Neuronal stem cell (in vitro differentiated cells): ENCODE data around the gene TRIB2.

ENCODE experiments used
- DNase-seq: peaks from one replicate; pipeline ENCODE4 v3.0.0-alpha.2; 2013; ENCODE audit warnings: low spot score
- H2AFZ ChIP-seq: one replicate; pipeline ENCODE4 v1.6.1; 2013; ENCODE audit warnings: mild to moderate bottlenecking, low read length, inconsistent platforms
- H2AK5ac ChIP-seq: 2 replicates; pipeline ENCODE4 v1.6.1; 2013; ENCODE audit warnings: low read depth, mild to moderate bottlenecking, inconsistent platforms, low read length, moderate library complexity, mixed read lengths
- H2BK120ac ChIP-seq: 2 replicates; pipeline ENCODE4 v1.6.1; 2013; ENCODE audit warnings: low read depth, mild to moderate bottlenecking, inconsistent platforms, low read length, moderate library complexity, mixed read lengths
- H2BK12ac ChIP-seq: one replicate; pipeline ENCODE4 v1.6.1; 2013; ENCODE audit warnings: low read length, inconsistent platforms
- H2BK15ac ChIP-seq: 2 replicates; pipeline ENCODE4 v1.6.1; 2013; ENCODE audit warnings: mild to moderate bottlenecking, low read length, inconsistent platforms, mixed read lengths
- H2BK5ac ChIP-seq: one replicate; pipeline ENCODE4 v1.6.1; 2013; ENCODE audit warnings: inconsistent platforms, mild to moderate bottlenecking, low read length, moderate library complexity
- H3K14ac ChIP-seq: one replicate; pipeline ENCODE4 v1.6.1; 2013; ENCODE audit warnings: low read length, inconsistent platforms
- H3K18ac ChIP-seq: 2 replicates; pipeline ENCODE4 v1.6.1; 2013; ENCODE audit warnings: low read length, inconsistent platforms
- H3K23ac ChIP-seq: 2 replicates; pipeline ENCODE4 v1.6.1; 2013; ENCODE audit warnings: low read depth, mild to moderate bottlenecking, mixed read lengths, low read length, inconsistent platforms; ENCODE audit not compliant: poor library complexity
- H3K27ac ChIP-seq: replicated peaks from 3 replicates; pipeline ENCODE4 v1.5.1; 2013; ENCODE audit warnings: low read length, inconsistent platforms
- H3K27me3 ChIP-seq, 3 experiments: 2 replicates each; pipeline ENCODE4 v1.6.1; 2013; ENCODE audit warnings: low read length in 3 of 3, mild to moderate bottlenecking in 2 of 3, inconsistent platforms in 1 of 3, low read depth in 1 of 3, mixed read lengths in 1 of 3, moderate library complexity in 1 of 3; ENCODE audit not compliant: control insufficient read depth in 3 of 3, insufficient read depth in 3 of 3
- H3K36me3 ChIP-seq, 2 donors: replicated peaks in 1 of 2; 2 replicates each; pipeline ENCODE4 v1.6.1; 2013; ENCODE audit warnings: low read length in 2 of 2; ENCODE audit not compliant: control insufficient read depth in 2 of 2, insufficient read depth in 2 of 2
- H3K4ac ChIP-seq: 2 replicates; pipeline ENCODE4 v1.6.1; 2013; ENCODE audit warnings: inconsistent platforms, mild to moderate bottlenecking, low read length, moderate library complexity
- H3K4me1 ChIP-seq, 2 donors: 1 replicate in 1 of 2; 2 replicates in 1 of 2; pipeline ENCODE4 v1.6.1; 2013; ENCODE audit warnings: low read length in 2 of 2, low read depth in 1 of 2; ENCODE audit not compliant: control insufficient read depth in 2 of 2, insufficient read depth in 1 of 2
- H3K4me2 ChIP-seq: one replicate; pipeline ENCODE4 v1.6.1; 2013; ENCODE audit warnings: mild to moderate bottlenecking, low read length, inconsistent platforms; ENCODE audit not compliant: insufficient read depth, poor library complexity, severe bottlenecking
- H3K4me3 ChIP-seq, 2 donors: 2 replicates each; pipeline ENCODE4 v1.5.1; 2013; ENCODE audit warnings: low read length in 2 of 2, mild to moderate bottlenecking in 2 of 2, inconsistent platforms in 1 of 2, moderate library complexity in 1 of 2
- H3K79me1 ChIP-seq: one replicate; pipeline ENCODE4 v1.6.1; 2013; ENCODE audit warnings: low read depth, mild to moderate bottlenecking, inconsistent platforms, low read length, moderate library complexity
- H3K9ac ChIP-seq: one replicate; pipeline ENCODE4 v1.6.1; 2013; ENCODE audit warnings: mild to moderate bottlenecking, low read depth, low read length, inconsistent platforms; ENCODE audit not compliant: poor library complexity
- H3K9me3 ChIP-seq, 2 donors: replicated peaks in 1 of 2; 2 replicates each; pipeline versions ENCODE3 to v1.6.1; 2013; ENCODE audit warnings: low read length in 2 of 2, mild to moderate bottlenecking in 2 of 2, inconsistent platforms in 1 of 2, low read depth in 1 of 2, mixed read lengths in 1 of 2, moderate library complexity in 1 of 2; ENCODE audit not compliant: control insufficient read depth in 2 of 2, insufficient read depth in 1 of 2
- H4K8ac ChIP-seq: one replicate; pipeline ENCODE4 v1.6.1; 2013; ENCODE audit warnings: low read depth, mild to moderate bottlenecking, inconsistent platforms, low read length, moderate library complexity
- H4K91ac ChIP-seq: one replicate; pipeline ENCODE4 v1.6.1; 2013; ENCODE audit warnings: low read length, low read depth, mild to moderate bottlenecking, inconsistent platforms; ENCODE audit not compliant: poor library complexity
- WGBS, 2 donors: extraction: QIAGEN DNeasy Blood & Tissue Kit; methylation state at CpG; one replicate each; pipeline ENCODE4 v1.1.7; 2013; ENCODE audit warnings: missing lambda C conversion rate in 2 of 2, mixed read lengths in 1 of 2; ENCODE audit not compliant: insufficient read length in 2 of 2, insufficient replicate concordance in 1 of 2; ENCODE audit errors: extremely low coverage in 2 of 2; 5-methylcytosine and 5-hydroxymethylcytosine counted together

The TRIB2 gene

DNA sequence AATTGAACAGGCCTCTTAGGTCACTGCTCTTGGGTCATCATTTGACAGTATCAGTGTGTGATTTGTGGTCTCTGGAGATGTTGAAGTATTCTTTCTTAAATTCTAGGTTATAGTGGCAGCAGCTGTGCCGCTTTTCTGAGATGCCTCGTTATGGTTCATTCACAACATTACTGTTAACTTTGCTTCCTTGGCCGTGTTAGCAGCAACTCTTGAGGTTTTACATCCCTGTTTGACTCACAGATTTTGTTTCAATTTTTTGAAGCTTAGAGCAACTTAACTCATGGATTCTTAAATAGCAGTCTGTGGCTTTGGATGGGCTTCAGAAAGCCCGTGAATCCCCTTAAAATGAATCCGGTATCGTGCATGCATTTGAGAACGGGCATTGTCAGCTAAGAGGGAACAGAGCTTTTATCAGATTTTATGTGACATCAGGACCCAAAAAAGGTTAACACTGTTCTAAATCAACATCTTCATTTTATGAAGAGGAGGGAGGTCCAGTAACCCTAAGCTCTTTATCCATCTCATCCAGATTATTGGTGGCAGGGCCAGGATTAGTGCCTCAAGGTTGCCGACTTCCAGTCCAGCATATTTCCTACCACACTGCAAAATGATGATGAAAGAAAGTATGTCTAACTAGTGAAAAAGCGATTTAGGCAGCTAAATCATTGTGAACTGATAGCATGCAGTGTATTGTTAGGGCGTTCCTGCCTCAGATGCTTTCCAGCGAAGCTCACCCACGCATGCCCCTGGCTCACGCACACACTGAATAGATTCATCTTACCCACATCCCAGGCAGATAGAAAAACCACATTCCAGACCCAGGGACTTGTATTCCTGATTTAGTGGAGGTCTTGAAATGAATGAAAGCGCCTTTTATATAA lies 5.1 kb downstream of the TRIB2 start:
- no CpG with 5 or more reads among the region's 14 CpGs for whole genome bisulfite sequencing, 2 donors
- H3K4me3 ChIP-seq: peak overlapping the region in 1 of 2 donors; percentile 76
- H3K14ac ChIP-seq: no peak overlapping the region

DNA sequence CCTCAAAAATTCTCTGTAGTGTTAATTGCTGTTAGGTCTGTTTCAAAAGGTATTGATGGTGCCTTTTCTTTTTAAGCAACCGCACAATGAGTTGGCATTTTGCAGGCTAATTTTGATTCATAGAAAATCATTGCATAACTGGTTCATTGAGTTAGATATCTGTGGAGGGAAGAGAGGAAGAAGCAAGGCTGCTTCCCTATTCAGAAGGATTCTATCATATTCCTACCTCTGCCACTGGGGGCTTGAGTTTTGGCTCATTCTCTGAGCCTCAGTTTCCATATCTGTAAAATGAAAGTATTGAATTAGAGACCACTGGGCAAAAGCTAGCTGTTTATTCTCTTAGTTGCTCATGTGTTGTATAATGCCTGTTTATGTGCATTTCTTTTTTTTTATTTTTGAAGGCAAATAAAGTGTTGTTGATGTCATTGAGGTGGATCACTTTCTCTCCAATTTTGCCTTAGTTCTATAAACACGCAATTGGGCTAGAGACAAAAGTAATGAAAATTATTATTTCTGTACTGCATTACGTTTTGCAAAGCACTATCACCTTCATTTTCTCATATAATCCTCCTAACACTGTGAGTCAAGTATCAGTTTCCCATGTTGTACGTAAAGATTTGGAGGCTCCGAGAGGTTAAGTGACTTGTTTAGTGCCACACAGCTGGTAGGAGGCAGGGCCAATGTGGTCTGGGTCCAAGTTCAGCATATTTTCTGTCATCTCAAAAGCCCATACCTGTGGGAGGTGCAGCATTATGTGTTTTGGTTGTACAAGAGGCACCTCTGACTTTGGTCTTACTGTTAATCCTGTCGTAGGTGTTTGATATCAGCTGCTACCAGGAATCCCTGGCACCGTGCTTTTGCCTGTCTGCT lies 5.9 kb downstream of the TRIB2 start:
- peaks cover 0 to 8% of the 10 kb centered on the region in 2 donors for H3K9me3 ChIP-seq
- H3K36me3 ChIP-seq: peaks cover 41 to 73% of the 10 kb centered on the region in 2 donors
- H3K4me1 ChIP-seq: peaks cover 15 to 18% of the 10 kb centered on the region in 2 donors
- H3K27ac ChIP-seq: no peak overlapping the region
- peak overlapping the region in 1 of 2 donors; percentile 76 for H3K4me3 ChIP-seq
- H2BK12ac ChIP-seq: no peak overlapping the region
- no peak overlapping the region for H3K4ac ChIP-seq
- H2AFZ ChIP-seq: no peak overlapping the region
- no peak overlapping the region for H2AK5ac ChIP-seq
- no peak overlapping the region for H4K8ac ChIP-seq
- no CpG with 5 or more reads among the region's 7 CpGs for WGBS, 2 donors
- H3K79me1 ChIP-seq: peaks cover 9% of the 10 kb centered on the region
- H3K23ac ChIP-seq: no peak overlapping the region
- no peak for DNase-seq
- no peak overlapping the region for H3K14ac ChIP-seq
- no peak overlapping the region for H2BK120ac ChIP-seq
- H3K9ac ChIP-seq: no peak overlapping the region
- no peak overlapping the region for H4K91ac ChIP-seq
- no peak overlapping the region for H2BK5ac ChIP-seq
- H3K27me3 ChIP-seq: no peaks in the 10 kb centered on the region
- no peak overlapping the region for H3K18ac ChIP-seq
- peak overlapping the region; percentile 49 for H3K4me2 ChIP-seq
- H2BK15ac ChIP-seq: no peak overlapping the region

More for the DNA sequence above, 5.1 kb downstream of the TRIB2 start:
- H3K18ac ChIP-seq: no peak overlapping the region
- no peak overlapping the region for H4K91ac ChIP-seq
- H2BK15ac ChIP-seq: no peak overlapping the region
- peaks cover 7% of the 10 kb centered on the region for H3K79me1 ChIP-seq
- H3K4ac ChIP-seq: no peak overlapping the region
- no peak overlapping the region for H2AFZ ChIP-seq
- no peak for DNase-seq
- H3K27me3 ChIP-seq: no peaks in the 10 kb centered on the region
- H3K4me1 ChIP-seq: peaks cover 15 to 18% of the 10 kb centered on the region in 2 donors
- no peak overlapping the region for H2AK5ac ChIP-seq
- no peak overlapping the region for H4K8ac ChIP-seq
- peaks cover 0 to 8% of the 10 kb centered on the region in 2 donors for H3K9me3 ChIP-seq
- peak overlapping the region; percentile 49 for H3K4me2 ChIP-seq
- H3K23ac ChIP-seq: no peak overlapping the region
- no peak overlapping the region for H2BK120ac ChIP-seq
- peaks cover 34 to 64% of the 10 kb centered on the region in 2 donors for H3K36me3 ChIP-seq
- no peak overlapping the region for H2BK12ac ChIP-seq
- H2BK5ac ChIP-seq: no peak overlapping the region
- H3K9ac ChIP-seq: no peak overlapping the region
- H3K27ac ChIP-seq: peak overlapping the region; percentile 21

DNA sequence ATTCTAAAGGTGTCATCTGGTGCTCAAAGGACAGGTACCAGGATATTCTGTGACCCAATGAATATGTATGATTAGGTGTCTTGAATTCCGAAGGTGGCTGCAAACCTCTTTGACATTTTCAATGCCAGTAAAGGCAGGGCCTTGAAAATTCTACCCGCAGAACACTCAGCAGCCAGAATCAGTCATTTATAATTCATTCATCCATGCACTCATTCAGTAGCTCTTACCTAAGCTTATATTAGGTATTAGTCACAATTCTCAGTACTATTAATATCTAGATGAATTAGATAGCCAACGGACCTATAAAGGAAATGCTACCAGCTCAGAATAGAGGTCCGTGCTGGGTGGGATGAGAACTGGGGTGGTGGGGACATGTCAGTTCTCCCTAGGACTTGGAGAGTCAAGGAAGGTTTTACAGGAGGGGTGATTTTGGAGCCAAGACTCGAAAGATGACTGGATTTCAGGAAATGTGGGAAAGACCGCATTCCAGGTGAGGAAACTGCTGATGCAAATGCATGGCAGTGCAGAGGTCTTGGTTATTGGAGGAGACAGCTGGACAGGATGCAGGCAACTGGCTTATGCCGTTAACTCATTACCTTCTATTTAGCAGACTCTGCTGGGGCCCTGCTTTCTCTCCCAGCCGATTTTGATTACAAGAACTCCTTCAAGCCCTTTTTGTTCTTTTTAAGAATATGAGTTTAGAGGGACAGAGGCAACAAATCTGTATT lies 7.2 kb downstream of the TRIB2 start:
- no CpG with 5 or more reads among the region's 8 CpGs for WGBS, 2 donors
- Histone ChIP-seq H3K36me3 (peaks cover 52 to 85% of the 10 kb centered on the region in 2 donors), H3K4me2 (no peak overlapping the region), H3K4ac (no peak overlapping the region), H3K4me1 (peaks cover 15 to 18% of the 10 kb centered on the region in 2 donors), H3K23ac (no peak overlapping the region), H3K4me3 (no peak overlapping the region), H4K8ac (no peak overlapping the region), H3K27me3 (no peaks in the 10 kb centered on the region), H2BK120ac (no peak overlapping the region), H2AK5ac (no peak overlapping the region), H3K18ac (no peak overlapping the region), H3K14ac (no peak overlapping the region), H3K79me1 (peaks cover 16% of the 10 kb centered on the region), H2AFZ (no peak overlapping the region), H4K91ac (no peak overlapping the region), H3K9ac (no peak overlapping the region), H2BK12ac (no peak overlapping the region), H3K27ac (no peak overlapping the region), H3K9me3 (peaks cover 0 to 8% of the 10 kb centered on the region in 2 donors), H2BK15ac (no peak overlapping the region), H2BK5ac (no peak overlapping the region)
- no peak for DNase-seq
